HEK293 (cell line): ENCODE measurements around the gene DDIT4.
A peak's percentile ranks its signal among the peaks of the same experiment; 100 is the strongest.

Experiments
- FEZF1 ChIP-seq: fragments of 450-650 bp; formaldehyde crosslinking; IDR thresholded peaks from 2 replicates; pipeline ENCODE4 v1.5.1; 2016; ENCODE audit warnings: missing biosample characterization, missing genetic modification characterization
- GLI4 ChIP-seq: fragments of 450-650 bp; formaldehyde crosslinking; IDR thresholded peaks from 2 replicates; pipeline ENCODE4 v1.5.1; 2016; ENCODE audit warnings: missing biosample characterization, missing genetic modification characterization
- HOXA7 ChIP-seq: sonication (generic); formaldehyde crosslinking; IDR thresholded peaks from 2 replicates; pipeline ENCODE4 v1.8.1; 2022; ENCODE audit warnings: missing genetic modification reagents, borderline replicate concordance
- IKZF3 ChIP-seq: fragments of 450-650 bp; IDR thresholded peaks from 2 replicates; pipeline ENCODE4 v1.5.0; 2018; ENCODE audit warnings: missing biosample characterization, mild to moderate bottlenecking, missing genetic modification characterization, moderate library complexity
- MYNN ChIP-seq: fragments of 450-650 bp; formaldehyde crosslinking; IDR thresholded peaks from 2 replicates; pipeline ENCODE4 v1.5.1; 2016; ENCODE audit warnings: missing biosample characterization, missing genetic modification characterization, borderline replicate concordance
- PRDM1 ChIP-seq: fragments of 450-650 bp; formaldehyde crosslinking; IDR thresholded peaks from 2 replicates; pipeline ENCODE4; 2016; ENCODE audit warnings: missing biosample characterization, missing genetic modification characterization
- RBAK ChIP-seq: fragments of 450-650 bp; formaldehyde crosslinking; IDR thresholded peaks from 2 replicates; pipeline ENCODE4 v1.5.1; 2016; ENCODE audit warnings: missing biosample characterization, missing genetic modification characterization
- SCRT1 ChIP-seq: fragments of 450-650 bp; formaldehyde crosslinking; IDR thresholded peaks from 2 replicates; pipeline ENCODE4 v1.5.1; 2016; ENCODE audit warnings: missing biosample characterization, missing genetic modification characterization, borderline replicate concordance
- SCRT2 ChIP-seq: fragments of 450-650 bp; formaldehyde crosslinking; IDR thresholded peaks from 2 replicates; pipeline ENCODE4 v1.5.1; 2016; ENCODE audit warnings: missing biosample characterization, missing genetic modification characterization
- TCF7L2 ChIP-seq: IDR thresholded peaks from 2 replicates; pipeline ENCODE4 v1.6.1; 2011; ENCODE audit warnings: low read depth, mild to moderate bottlenecking, inconsistent platforms, low read length, moderate library complexity, borderline replicate concordance
- ZBTB7A ChIP-seq: fragments of 450-650 bp; formaldehyde crosslinking; IDR thresholded peaks from 2 replicates; pipeline ENCODE4 v1.5.1; 2016; ENCODE audit warnings: low read depth, missing biosample characterization, missing genetic modification characterization
- ZNF114 ChIP-seq: fragments of 450-650 bp; formaldehyde crosslinking; IDR thresholded peaks from 2 replicates; pipeline ENCODE4 v1.5.0; 2017; ENCODE audit warnings: missing biosample characterization, missing genetic modification characterization
- ZNF155 ChIP-seq: fragments of 450-650 bp; formaldehyde crosslinking; IDR thresholded peaks from 2 replicates; pipeline ENCODE4 v1.5.1; 2016; ENCODE audit warnings: missing biosample characterization, missing genetic modification characterization
- ZNF302 ChIP-seq: fragments of 450-650 bp; formaldehyde crosslinking; IDR thresholded peaks from 2 replicates; pipeline ENCODE4 v1.5.1; 2016; ENCODE audit warnings: missing biosample characterization, missing genetic modification characterization, low read depth
- ZNF514 ChIP-seq: fragments of 450-650 bp; formaldehyde crosslinking; IDR thresholded peaks from 2 replicates; pipeline ENCODE4 v1.5.1; 2016; ENCODE audit warnings: missing biosample characterization, missing genetic modification characterization
- ZNF529 ChIP-seq: fragments of 450-650 bp; formaldehyde crosslinking; IDR thresholded peaks from 2 replicates; pipeline ENCODE4 v1.5.1; 2017; ENCODE audit warnings: missing genetic modification characterization, missing biosample characterization; ENCODE audit not compliant: insufficient replicate concordance
- ZNF621 ChIP-seq: fragments of 450-650 bp; formaldehyde crosslinking; IDR thresholded peaks from 2 replicates; pipeline ENCODE4 v1.5.1; 2017; ENCODE audit warnings: missing biosample characterization, missing genetic modification characterization
- ZNF629 ChIP-seq: fragments of 450-650 bp; formaldehyde crosslinking; IDR thresholded peaks from 2 replicates; pipeline ENCODE4 v1.5.1; 2017; ENCODE audit warnings: missing biosample characterization, missing genetic modification characterization
- ZNF701 ChIP-seq: fragments of 450-650 bp; formaldehyde crosslinking; IDR thresholded peaks from 2 replicates; pipeline ENCODE4 v1.5.1; 2016; ENCODE audit warnings: missing biosample characterization, missing genetic modification characterization
- ZNF785 ChIP-seq: fragments of 450-650 bp; formaldehyde crosslinking; IDR thresholded peaks from 2 replicates; pipeline ENCODE4 v1.5.1; 2016; ENCODE audit warnings: missing biosample characterization, missing genetic modification characterization
- ZNF830 ChIP-seq: fragments of 450-650 bp; IDR thresholded peaks from 2 replicates; pipeline ENCODE4 v1.5.0; 2018; ENCODE audit warnings: missing biosample characterization, missing genetic modification characterization, low read depth, mild to moderate bottlenecking, moderate library complexity
- ZNF843 ChIP-seq: fragments of 450-650 bp; formaldehyde crosslinking; IDR thresholded peaks from 2 replicates; pipeline ENCODE4 v1.5.1; 2016; ENCODE audit warnings: missing biosample characterization, missing genetic modification characterization
- TF ChIP-seq, protein P1 (sequence below): fragments of 450-650 bp; formaldehyde crosslinking; IDR thresholded peaks from 2 replicates; pipeline ENCODE4 v1.5.1; 2016; ENCODE audit warnings: missing biosample characterization, missing genetic modification characterization, borderline replicate concordance
- TF ChIP-seq, protein P2 (sequence below): fragments of 450-650 bp; formaldehyde crosslinking; IDR thresholded peaks from 2 replicates; pipeline ENCODE4 v1.5.1; 2016; ENCODE audit warnings: missing biosample characterization, missing genetic modification characterization
- TF ChIP-seq, protein P3 (sequence below): fragments of 450-650 bp; formaldehyde crosslinking; IDR thresholded peaks from 2 replicates; pipeline ENCODE4 v1.5.1; 2016; ENCODE audit warnings: missing biosample characterization, missing genetic modification characterization
- TF ChIP-seq, protein P4 (sequence below): IDR thresholded peaks from 2 replicates; pipeline ENCODE4 v1.6.1; 2011; ENCODE audit warnings: mild to moderate bottlenecking, low read depth, low read length, borderline replicate concordance
- TF ChIP-seq, protein P5 (sequence below): fragments of 450-650 bp; formaldehyde crosslinking; IDR thresholded peaks from 2 replicates; pipeline ENCODE4 v1.5.1; 2016; ENCODE audit warnings: missing biosample characterization, missing genetic modification characterization
- TF ChIP-seq, protein P6 (sequence below): fragments of 450-650 bp; formaldehyde crosslinking; IDR thresholded peaks from 2 replicates; pipeline ENCODE4 v1.5.1; 2016; ENCODE audit warnings: missing biosample characterization, missing genetic modification characterization

Gene DDIT4

DNA sequence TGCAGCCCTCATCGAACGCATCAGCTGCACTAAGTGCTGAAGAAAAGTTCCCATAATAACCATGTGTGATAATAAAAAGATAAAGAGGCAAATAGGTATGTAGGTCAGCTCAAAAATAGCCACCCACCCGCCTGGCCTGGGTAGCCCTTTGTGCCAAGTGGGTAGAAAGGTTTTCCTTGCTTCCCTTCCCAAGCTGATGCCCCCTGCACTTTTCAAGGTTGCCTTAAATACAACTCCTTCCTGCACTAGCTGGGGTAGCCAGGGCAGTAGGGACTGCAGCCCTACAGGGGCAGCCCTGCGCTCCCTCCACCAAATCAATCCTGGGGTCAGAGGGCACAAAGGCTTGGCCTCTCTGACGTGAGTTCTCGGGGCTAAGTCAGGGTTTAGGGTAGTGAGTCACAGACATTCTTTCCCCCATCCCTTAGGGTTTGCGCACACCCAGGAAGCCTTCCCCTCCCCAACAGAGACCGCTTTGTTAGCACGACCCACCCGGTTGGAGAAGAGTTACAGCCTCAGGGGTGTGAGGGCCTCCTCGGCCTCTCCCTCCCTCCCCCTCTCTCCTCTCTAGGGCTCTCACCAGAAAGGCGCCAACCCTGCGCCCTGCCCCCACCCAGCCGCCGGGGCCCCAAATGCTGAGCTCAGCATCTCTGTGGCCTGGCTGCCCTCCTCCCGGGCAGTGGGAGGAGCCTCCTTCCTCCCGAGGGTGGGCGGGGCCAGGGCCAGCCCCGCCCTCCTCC lies 13.3 kb upstream of the DDIT4 start (continued):
- TF ChIP-seq, protein P1, sequence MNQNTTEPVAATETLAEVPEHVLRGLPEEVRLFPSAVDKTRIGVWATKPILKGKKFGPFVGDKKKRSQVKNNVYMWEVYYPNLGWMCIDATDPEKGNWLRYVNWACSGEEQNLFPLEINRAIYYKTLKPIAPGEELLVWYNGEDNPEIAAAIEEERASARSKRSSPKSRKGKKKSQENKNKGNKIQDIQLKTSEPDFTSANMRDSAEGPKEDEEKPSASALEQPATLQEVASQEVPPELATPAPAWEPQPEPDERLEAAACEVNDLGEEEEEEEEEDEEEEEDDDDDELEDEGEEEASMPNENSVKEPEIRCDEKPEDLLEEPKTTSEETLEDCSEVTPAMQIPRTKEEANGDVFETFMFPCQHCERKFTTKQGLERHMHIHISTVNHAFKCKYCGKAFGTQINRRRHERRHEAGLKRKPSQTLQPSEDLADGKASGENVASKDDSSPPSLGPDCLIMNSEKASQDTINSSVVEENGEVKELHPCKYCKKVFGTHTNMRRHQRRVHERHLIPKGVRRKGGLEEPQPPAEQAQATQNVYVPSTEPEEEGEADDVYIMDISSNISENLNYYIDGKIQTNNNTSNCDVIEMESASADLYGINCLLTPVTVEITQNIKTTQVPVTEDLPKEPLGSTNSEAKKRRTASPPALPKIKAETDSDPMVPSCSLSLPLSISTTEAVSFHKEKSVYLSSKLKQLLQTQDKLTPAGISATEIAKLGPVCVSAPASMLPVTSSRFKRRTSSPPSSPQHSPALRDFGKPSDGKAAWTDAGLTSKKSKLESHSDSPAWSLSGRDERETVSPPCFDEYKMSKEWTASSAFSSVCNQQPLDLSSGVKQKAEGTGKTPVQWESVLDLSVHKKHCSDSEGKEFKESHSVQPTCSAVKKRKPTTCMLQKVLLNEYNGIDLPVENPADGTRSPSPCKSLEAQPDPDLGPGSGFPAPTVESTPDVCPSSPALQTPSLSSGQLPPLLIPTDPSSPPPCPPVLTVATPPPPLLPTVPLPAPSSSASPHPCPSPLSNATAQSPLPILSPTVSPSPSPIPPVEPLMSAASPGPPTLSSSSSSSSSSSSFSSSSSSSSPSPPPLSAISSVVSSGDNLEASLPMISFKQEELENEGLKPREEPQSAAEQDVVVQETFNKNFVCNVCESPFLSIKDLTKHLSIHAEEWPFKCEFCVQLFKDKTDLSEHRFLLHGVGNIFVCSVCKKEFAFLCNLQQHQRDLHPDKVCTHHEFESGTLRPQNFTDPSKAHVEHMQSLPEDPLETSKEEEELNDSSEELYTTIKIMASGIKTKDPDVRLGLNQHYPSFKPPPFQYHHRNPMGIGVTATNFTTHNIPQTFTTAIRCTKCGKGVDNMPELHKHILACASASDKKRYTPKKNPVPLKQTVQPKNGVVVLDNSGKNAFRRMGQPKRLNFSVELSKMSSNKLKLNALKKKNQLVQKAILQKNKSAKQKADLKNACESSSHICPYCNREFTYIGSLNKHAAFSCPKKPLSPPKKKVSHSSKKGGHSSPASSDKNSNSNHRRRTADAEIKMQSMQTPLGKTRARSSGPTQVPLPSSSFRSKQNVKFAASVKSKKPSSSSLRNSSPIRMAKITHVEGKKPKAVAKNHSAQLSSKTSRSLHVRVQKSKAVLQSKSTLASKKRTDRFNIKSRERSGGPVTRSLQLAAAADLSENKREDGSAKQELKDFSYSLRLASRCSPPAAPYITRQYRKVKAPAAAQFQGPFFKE (tag by site-specific recombination) = no peak
- no peak for TF ChIP-seq ZNF785 (tag by site-specific recombination)
- TF ChIP-seq, protein P2, sequence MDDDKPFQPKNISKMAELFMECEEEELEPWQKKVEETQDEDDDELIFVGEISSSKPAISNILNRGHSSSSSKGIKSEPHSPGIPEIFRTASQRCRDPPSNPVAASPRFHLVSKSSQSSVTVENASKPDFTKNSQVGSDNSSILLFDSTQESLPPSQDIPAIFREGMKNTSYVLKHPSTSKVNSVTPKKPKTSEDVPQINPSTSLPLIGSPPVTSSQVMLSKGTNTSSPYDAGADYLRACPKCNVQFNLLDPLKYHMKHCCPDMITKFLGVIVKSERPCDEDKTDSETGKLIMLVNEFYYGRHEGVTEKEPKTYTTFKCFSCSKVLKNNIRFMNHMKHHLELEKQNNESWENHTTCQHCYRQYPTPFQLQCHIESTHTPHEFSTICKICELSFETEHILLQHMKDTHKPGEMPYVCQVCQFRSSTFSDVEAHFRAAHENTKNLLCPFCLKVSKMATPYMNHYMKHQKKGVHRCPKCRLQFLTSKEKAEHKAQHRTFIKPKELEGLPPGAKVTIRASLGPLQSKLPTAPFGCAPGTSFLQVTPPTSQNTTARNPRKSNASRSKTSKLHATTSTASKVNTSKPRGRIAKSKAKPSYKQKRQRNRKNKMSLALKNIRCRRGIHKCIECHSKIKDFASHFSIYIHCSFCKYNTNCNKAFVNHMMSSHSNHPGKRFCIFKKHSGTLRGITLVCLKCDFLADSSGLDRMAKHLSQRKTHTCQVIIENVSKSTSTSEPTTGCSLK (tag by site-specific recombination) = no peak
- no peak for TF ChIP-seq ZNF529 (tag by site-specific recombination)
- TF ChIP-seq HOXA7 (CRISPR knock-in tag) = no peak
- TF ChIP-seq ZNF514 = no peak
- no peak for TF ChIP-seq RBAK (tag by site-specific recombination)
- TF ChIP-seq ZNF155 (tag by site-specific recombination) = no peak
- no peak for TF ChIP-seq SCRT2 (tag by site-specific recombination)
- no peak for TF ChIP-seq ZNF701 (tag by site-specific recombination)
- TF ChIP-seq, protein P3, sequence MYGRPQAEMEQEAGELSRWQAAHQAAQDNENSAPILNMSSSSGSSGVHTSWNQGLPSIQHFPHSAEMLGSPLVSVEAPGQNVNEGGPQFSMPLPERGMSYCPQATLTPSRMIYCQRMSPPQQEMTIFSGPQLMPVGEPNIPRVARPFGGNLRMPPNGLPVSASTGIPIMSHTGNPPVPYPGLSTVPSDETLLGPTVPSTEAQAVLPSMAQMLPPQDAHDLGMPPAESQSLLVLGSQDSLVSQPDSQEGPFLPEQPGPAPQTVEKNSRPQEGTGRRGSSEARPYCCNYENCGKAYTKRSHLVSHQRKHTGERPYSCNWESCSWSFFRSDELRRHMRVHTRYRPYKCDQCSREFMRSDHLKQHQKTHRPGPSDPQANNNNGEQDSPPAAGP (tag by site-specific recombination) = peak; percentile 98
- TF ChIP-seq TCF7L2 = no peak
- no peak; the same call in 1 of the 2 replicates for TF ChIP-seq FEZF1 (tag by site-specific recombination)
- TF ChIP-seq, protein P4, sequence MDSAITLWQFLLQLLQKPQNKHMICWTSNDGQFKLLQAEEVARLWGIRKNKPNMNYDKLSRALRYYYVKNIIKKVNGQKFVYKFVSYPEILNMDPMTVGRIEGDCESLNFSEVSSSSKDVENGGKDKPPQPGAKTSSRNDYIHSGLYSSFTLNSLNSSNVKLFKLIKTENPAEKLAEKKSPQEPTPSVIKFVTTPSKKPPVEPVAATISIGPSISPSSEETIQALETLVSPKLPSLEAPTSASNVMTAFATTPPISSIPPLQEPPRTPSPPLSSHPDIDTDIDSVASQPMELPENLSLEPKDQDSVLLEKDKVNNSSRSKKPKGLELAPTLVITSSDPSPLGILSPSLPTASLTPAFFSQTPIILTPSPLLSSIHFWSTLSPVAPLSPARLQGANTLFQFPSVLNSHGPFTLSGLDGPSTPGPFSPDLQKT = no peak
- no peak for TF ChIP-seq PRDM1 (tag by site-specific recombination)
- TF ChIP-seq GLI4 (tag by site-specific recombination) = no peak
- no peak for TF ChIP-seq ZNF114 (tag by site-specific recombination)
- peak; percentile 81 for TF ChIP-seq ZNF843
- no peak for TF ChIP-seq ZBTB7A (tag by site-specific recombination)
- no peak for TF ChIP-seq MYNN (tag by site-specific recombination)
- peak; percentile 84 for TF ChIP-seq ZNF629
- TF ChIP-seq SCRT1 = no peak
- TF ChIP-seq, protein P5, sequence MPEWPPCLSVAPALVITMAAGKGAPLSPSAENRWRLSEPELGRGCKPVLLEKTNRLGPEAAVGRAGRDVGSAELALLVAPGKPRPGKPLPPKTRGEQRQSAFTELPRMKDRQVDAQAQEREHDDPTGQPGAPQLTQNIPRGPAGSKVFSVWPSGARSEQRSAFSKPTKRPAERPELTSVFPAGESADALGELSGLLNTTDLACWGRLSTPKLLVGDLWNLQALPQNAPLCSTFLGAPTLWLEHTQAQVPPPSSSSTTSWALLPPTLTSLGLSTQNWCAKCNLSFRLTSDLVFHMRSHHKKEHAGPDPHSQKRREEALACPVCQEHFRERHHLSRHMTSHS (tag by site-specific recombination) = no peak
- no peak for TF ChIP-seq ZNF621 (tag by site-specific recombination)
- TF ChIP-seq IKZF3 (tag by site-specific recombination) = peak; percentile 75
- TF ChIP-seq ZNF830 (tag by site-specific recombination) = no peak
- TF ChIP-seq ZNF302 (tag by site-specific recombination) = no peak
- TF ChIP-seq, protein P6, sequence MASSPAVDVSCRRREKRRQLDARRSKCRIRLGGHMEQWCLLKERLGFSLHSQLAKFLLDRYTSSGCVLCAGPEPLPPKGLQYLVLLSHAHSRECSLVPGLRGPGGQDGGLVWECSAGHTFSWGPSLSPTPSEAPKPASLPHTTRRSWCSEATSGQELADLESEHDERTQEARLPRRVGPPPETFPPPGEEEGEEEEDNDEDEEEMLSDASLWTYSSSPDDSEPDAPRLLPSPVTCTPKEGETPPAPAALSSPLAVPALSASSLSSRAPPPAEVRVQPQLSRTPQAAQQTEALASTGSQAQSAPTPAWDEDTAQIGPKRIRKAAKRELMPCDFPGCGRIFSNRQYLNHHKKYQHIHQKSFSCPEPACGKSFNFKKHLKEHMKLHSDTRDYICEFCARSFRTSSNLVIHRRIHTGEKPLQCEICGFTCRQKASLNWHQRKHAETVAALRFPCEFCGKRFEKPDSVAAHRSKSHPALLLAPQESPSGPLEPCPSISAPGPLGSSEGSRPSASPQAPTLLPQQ = peak; percentile 89
